Tongue (tissue), 2 donors: Measurements from ENCODE around the gene CPNE7. TPM values are rescaled to one million over a fixed set of nuclear protein-coding genes. Genes with fewer than 3 reads are reported as not detected.
A peak's percentile ranks its signal among the peaks of the same experiment; 100 is the strongest.
"Not testable (repeated sequence)": the region's sequence is repeated elsewhere in the genome, so short reads cannot be mapped to it uniquely, and the experiment has no call there.

Experiments used
- DNase-seq: peaks from one replicate; pipeline ENCODE4 v3.0.0-alpha.2; 2015
- total RNA-seq: library from RNA; depleted of rRNA; stranded (reverse); fragments of >200 nt; gene quantifications from one replicate; pipeline ENCODE4 v1.2.3, GENCODE V29; 2014

Gene CPNE7
- total RNA-seq, 1 donor from 2014 or later: not detected

GRCh38 chr16:89583197-89583894 is 7.8 kb downstream of the CPNE7 start:
- DNase-seq: no peak

GRCh38 chr16:89583895-89584644 is 8.5 kb downstream of the CPNE7 start:
- DNase-seq: no peak

GRCh38 chr16:89584768-89585549 is 9.4 kb downstream of the CPNE7 start:
- no peak for DNase-seq

GRCh38 chr16:89586218-89586617 is 10.7 kb downstream of the CPNE7 start:
- DNase-seq: no peak

- DNase-seq: no peak
Measured at GRCh38 chr16:89586853-89587252, 11.3 kb downstream of the CPNE7 start.

GRCh38 chr16:89587676-89588075 is 12.1 kb downstream of the CPNE7 start:
- not testable (repeated sequence) for DNase-seq

GRCh38 chr16:89588413-89589109 is 13.0 kb downstream of the CPNE7 start:
- no peak for DNase-seq

GRCh38 chr16:89589241-89589926 is 13.8 kb downstream of the CPNE7 start:
- no peak for DNase-seq

GRCh38 chr16:89593841-89594240 is 18.3 kb downstream of the CPNE7 start:
- DNase-seq: no peak

- DNase-seq: no peak
Measured at GRCh38 chr16:89595330-89596060, 19.9 kb downstream of the CPNE7 start.

- DNase-seq: no peak
Measured at GRCh38 chr16:89596061-89596689, 20.6 kb downstream of the CPNE7 start.

- DNase-seq: no peak
Measured at GRCh38 chr16:89596957-89597649, 21.5 kb downstream of the CPNE7 start.

- no peak for DNase-seq
Measured at GRCh38 chr16:89598199-89598598, 22.6 kb downstream of the CPNE7 start.

- no peak for DNase-seq
Measured at GRCh38 chr16:89599451-89599858, 23.9 kb downstream of the CPNE7 start.

GRCh38 chr16:89599902-89600301 is 24.3 kb downstream of the CPNE7 start:
- DNase-seq: no peak

GRCh38 chr16:89600427-89600826 is 24.9 kb downstream of the CPNE7 start:
- no peak for DNase-seq

- no peak for DNase-seq
Measured at GRCh38 chr16:89600956-89601355, 25.4 kb downstream of the CPNE7 start.

GRCh38 chr16:89601906-89602272 is 26.3 kb downstream of the CPNE7 start:
- DNase-seq: no peak

GRCh38 chr16:89602273-89602951 is 26.9 kb downstream of the CPNE7 start:
- peak; percentile 48 for DNase-seq
